ENCODE results near the gene APEH.
"Not testable (repeated sequence)": the region's sequence is repeated elsewhere in the genome, so short reads cannot be mapped to it uniquely, and the experiment has no call there.

APEH gene

DNA sequence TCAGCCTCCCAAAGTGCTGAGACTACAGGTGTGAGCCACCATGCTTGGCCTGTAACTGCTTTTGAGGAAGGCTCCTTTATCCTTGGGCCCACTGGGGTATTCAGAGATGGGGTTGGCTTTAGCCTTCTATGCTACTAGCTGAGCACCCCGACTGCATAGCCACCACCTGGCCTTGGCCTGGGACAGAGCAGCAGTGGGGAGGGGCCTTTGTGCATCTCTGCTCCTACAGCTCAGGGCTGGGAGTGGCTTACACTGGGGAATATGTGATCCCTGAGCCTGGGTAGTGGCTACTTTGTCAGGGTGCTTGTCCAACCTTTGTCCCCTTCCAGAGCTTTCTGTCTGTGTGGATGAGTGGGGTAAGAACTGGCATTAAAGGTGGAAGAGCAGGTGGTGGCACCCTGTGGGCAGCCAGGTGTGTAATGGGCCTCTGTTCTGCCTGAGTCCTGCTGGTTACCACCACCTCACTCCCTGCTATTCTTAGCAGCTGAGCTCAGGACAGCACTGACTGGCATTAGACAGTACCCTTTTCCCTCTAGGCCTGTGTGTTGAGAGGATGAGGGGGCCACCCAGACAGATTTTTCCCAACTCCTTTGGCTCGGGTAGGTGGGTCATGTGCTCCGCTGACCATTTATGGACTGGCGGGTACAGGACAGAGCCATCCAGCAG, 21.3 kb downstream of the APEH start:
- not testable (repeated sequence) for H3K4me3 ChIP-seq (ENCODE audit: low read length)

GRCh38 chr3:49699281-49699979, 25.3 kb downstream of the APEH start:
- TF ChIP-seq, protein P1, sequence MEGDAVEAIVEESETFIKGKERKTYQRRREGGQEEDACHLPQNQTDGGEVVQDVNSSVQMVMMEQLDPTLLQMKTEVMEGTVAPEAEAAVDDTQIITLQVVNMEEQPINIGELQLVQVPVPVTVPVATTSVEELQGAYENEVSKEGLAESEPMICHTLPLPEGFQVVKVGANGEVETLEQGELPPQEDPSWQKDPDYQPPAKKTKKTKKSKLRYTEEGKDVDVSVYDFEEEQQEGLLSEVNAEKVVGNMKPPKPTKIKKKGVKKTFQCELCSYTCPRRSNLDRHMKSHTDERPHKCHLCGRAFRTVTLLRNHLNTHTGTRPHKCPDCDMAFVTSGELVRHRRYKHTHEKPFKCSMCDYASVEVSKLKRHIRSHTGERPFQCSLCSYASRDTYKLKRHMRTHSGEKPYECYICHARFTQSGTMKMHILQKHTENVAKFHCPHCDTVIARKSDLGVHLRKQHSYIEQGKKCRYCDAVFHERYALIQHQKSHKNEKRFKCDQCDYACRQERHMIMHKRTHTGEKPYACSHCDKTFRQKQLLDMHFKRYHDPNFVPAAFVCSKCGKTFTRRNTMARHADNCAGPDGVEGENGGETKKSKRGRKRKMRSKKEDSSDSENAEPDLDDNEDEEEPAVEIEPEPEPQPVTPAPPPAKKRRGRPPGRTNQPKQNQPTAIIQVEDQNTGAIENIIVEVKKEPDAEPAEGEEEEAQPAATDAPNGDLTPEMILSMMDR (IDR thresholded peaks at IDR 0.05; ENCODE audit: insufficient read depth, low read depth, low read length, missing control alignments), result no peak
- no peak for DNase-seq (ENCODE audit: low read depth)
- H3K4me3 ChIP-seq (ENCODE audit: low read length), result no peak overlapping the region

More for the DNA sequence above, 21.3 kb downstream of the APEH start:
- DNase-seq (ENCODE audit: low read depth), result not testable (repeated sequence)

DNA sequence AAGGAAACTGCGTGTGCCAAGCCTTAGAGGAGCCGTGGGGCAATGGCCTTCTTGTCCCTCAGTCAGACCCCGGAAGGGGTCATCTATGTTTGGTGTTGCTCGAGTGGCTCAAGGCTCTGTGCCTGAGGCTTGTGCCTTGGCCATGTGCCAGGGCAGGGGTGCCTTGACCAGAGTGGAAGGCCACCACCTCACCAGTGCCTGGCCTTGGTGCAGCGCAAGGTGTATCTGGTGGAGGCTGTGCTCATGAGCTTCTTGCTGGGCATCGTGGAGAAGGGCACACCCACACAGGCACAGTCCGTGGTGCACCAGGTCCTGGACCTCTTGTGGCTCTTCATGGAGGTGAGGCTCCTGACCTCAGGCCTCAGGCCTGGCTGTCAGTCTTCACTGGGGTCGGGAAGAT, 25.9 kb downstream of the APEH start:
- no peak for DNase-seq (ENCODE audit: low read depth)
- TF ChIP-seq, protein P1 (IDR thresholded peaks at IDR 0.05; ENCODE audit: insufficient read depth, low read depth, low read length, missing control alignments), result no peak
- no peak overlapping the region for H3K4me3 ChIP-seq (ENCODE audit: low read length)

DNA sequence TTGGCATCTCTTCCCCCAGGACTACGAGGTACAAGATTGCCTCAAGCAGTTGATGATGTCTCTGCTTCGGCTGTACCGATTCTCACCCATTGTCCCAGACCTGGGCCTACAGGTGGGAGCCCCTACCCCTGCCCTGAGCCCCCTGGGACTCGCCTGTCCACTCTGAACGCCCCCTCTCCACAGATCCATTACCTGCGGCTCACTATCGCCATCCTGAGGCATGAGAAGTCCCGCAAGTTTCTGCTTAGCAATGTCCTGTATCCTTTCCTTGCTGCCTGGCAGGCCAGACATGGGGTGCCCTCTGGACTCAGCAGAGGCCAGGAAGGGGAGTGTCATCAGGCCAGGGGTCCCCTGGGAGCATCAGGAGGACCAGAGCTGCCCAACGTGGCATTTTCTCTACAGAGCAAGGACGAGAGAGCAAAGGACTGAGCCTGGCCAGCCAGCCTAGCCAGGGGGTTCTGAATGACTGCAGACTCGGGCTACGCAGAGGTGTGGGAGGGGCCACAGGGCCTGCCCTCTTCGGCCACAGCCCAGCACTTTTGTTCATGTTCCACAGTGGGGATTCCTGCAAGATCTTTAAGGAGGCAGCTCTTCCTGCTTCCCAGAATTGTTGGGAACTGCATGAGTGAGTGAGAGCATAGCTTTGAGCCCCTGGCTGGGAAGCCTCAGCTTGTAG, 26.4 kb downstream of the APEH start:
- no peak for DNase-seq (ENCODE audit: low read depth)
- H3K4me3 ChIP-seq (ENCODE audit: low read length), result no peak overlapping the region
- TF ChIP-seq, protein P1 (IDR thresholded peaks at IDR 0.05; ENCODE audit: insufficient read depth, low read depth, low read length, missing control alignments), result peak; percentile 7

GRCh38 chr3:49701388-49702077, 27.4 kb downstream of the APEH start:
- DNase-seq (ENCODE audit: low read depth), result peak; percentile 21
- H3K4me3 ChIP-seq (ENCODE audit: low read length), result no peak overlapping the region
- TF ChIP-seq, protein P1 (IDR thresholded peaks at IDR 0.05; ENCODE audit: insufficient read depth, low read depth, low read length, missing control alignments), result peak; percentile 53

DNA sequence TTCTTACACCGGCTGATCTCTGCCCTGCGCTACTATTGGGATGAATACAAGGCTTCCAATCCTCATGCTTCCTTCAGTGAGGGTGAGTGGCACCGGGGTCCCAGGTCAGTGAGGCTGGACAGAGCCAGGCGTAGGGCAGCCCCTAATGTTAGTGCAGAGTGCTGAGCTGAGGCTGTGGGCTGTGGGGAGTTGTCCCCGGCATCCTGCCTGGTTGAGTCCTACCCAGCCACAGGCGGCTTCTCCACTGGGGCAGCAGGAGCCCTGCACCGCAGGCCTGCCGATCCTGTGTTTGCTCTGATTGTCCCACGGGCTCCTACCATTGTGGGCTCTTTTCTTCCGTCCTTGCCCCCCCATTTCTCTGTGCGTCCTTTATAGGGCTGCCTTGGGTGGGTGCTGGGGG, 28.5 kb downstream of the APEH start:
- no peak overlapping the region for H3K4me3 ChIP-seq (ENCODE audit: low read length)
- TF ChIP-seq, protein P1 (IDR thresholded peaks at IDR 0.05; ENCODE audit: insufficient read depth, low read depth, low read length, missing control alignments), result no peak
- no peak for DNase-seq (ENCODE audit: low read depth)

DNA sequence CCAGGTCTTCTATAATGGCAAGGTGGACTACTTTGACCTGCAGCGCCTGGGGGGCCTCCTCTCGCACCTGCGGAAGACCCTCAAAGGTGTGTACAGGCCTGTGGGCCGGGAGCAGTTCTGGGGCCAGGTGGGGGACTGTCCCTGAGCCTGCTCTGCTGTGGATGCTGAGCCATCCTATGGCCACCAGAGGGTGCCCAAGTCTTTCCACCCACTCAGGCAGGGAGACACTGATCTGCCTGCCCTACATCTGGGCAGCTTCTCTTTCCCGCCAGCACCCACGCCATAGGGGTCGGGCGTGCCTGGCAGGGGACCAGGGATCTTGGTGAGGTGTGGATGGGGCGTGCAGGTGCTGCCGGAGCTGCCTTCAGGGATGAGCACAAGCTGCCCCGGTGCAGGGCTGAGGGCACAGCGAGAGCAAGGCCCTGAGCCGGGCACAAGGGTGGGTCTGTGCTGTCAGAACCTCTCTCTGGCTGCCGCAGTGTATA, 29.3 kb downstream of the APEH start:
- no peak overlapping the region for H3K4me3 ChIP-seq (ENCODE audit: low read length)
- TF ChIP-seq, protein P1 (IDR thresholded peaks at IDR 0.05; ENCODE audit: insufficient read depth, low read depth, low read length, missing control alignments), result peak; percentile 91
- DNase-seq (ENCODE audit: low read depth), result peak; percentile 73

Measured in epithelial cell of esophagus (primary cell).